Muscle of back (tissue), 11 donors: ENCODE results near the gene GCGR. TPM values are rescaled to one million over a fixed set of nuclear protein-coding genes. Genes with fewer than 3 reads are reported as not detected.
A peak's percentile ranks its signal among the peaks of the same experiment; 100 is the strongest.

Source experiments
- DNase-seq, 3 donors: peaks; one replicate each; pipeline versions ENCODE4 v3.0.0 to v3.0.0-alpha.2; 2013
- polyA plus RNA-seq, 10 donors: library from polyadenylated mRNA; unstranded; fragments of 120-200 nt; gene quantifications; one replicate each; pipeline ENCODE4 v1.2.1, GENCODE V29; 2013; ENCODE audit not compliant: insufficient read length in 10 of 10

GCGR gene
- polyA plus RNA-seq, 10 donors: 0.10 TPM; not detected in 9

- DNase-seq: no peak
Observed at GRCh38 chr17:81811705-81812570, 8.0 kb downstream of the GCGR start.

- DNase-seq: no peak
Observed at GRCh38 chr17:81812571-81813370, 8.8 kb downstream of the GCGR start.

GRCh38 chr17:81813371-81813684 lies 9.4 kb downstream of the GCGR start:
- no peak for DNase-seq

GRCh38 chr17:81813861-81814683 lies 10.1 kb downstream of the GCGR start:
- no peak for DNase-seq

GRCh38 chr17:81814748-81815645 lies 11.0 kb downstream of the GCGR start:
- no peak for DNase-seq

GRCh38 chr17:81815646-81815986 lies 11.7 kb downstream of the GCGR start:
- no peak for DNase-seq

GRCh38 chr17:81817758-81818147 lies 13.8 kb downstream of the GCGR start:
- no peak for DNase-seq

GRCh38 chr17:81819708-81820107 lies 15.8 kb downstream of the GCGR start:
- no peak for DNase-seq

GRCh38 chr17:81821147-81821546 lies 17.2 kb downstream of the GCGR start:
- no peak for DNase-seq

- DNase-seq: peak in 2 of 3 donors; percentile 38 to 45
Observed at GRCh38 chr17:81821603-81822311, 17.8 kb downstream of the GCGR start.

- DNase-seq: no peak
Observed at GRCh38 chr17:81822312-81822637, 18.3 kb downstream of the GCGR start.

GRCh38 chr17:81822996-81823819 lies 19.3 kb downstream of the GCGR start:
- DNase-seq: no peak

GRCh38 chr17:81823820-81824550 lies 20.0 kb downstream of the GCGR start:
- no peak for DNase-seq

GRCh38 chr17:81824595-81824994 lies 20.6 kb downstream of the GCGR start:
- no peak for DNase-seq

- DNase-seq: no peak
Observed at GRCh38 chr17:81825841-81826466, 22.0 kb downstream of the GCGR start.

GRCh38 chr17:81828656-81829055 lies 24.7 kb downstream of the GCGR start:
- no peak for DNase-seq

- DNase-seq: no peak
Observed at GRCh38 chr17:81829858-81830257, 25.9 kb downstream of the GCGR start.

GRCh38 chr17:81831563-81831956 lies 27.6 kb downstream of the GCGR start:
- DNase-seq: no peak
